Natural killer cell treated with Interleukin-12 subunit alpha and Interleukin-12 subunit beta and Interleukin-15 and Interleukin-18, amount 100 ng/mL, for 72 hours (primary cell): Measurements from ENCODE around the gene CGNL1. TPM values are rescaled to one million over a fixed set of nuclear protein-coding genes. Genes with fewer than 3 reads are reported as not detected.

Experiments used
- ATAC-seq, 2 donors: fragments of 150-1000 bp; cut with Tn5 transposase in 1 of 2; sonication (Bioruptor Pico), chemical (Tn5 transposase) in 1 of 2; 2 replicates each; pipeline ENCODE4 v1.10.0; 2021
- DNase-seq: peaks from one replicate; pipeline ENCODE4 v3.0.0; 2022; ENCODE audit warnings: low spot score
- H3K27ac Mint-ChIP-seq, 2 donors: 1 replicate in 1 of 2; 2 replicates in 1 of 2; pipeline ENCODE4 v1.8.0; 2022; ENCODE audit warnings: mixed read lengths in 2 of 2, mild to moderate bottlenecking in 1 of 2, moderate library complexity in 1 of 2
- H3K27me3 Mint-ChIP-seq, 2 donors: 1 replicate in 1 of 2; 2 replicates in 1 of 2; pipeline ENCODE4 v1.8.0; 2022; ENCODE audit warnings: mixed read lengths in 2 of 2
- H3K36me3 Mint-ChIP-seq: one replicate; pipeline ENCODE4 v1.8.0; 2022; ENCODE audit warnings: mixed read lengths
- H3K4me1 Mint-ChIP-seq, 2 donors: 1 replicate in 1 of 2; 2 replicates in 1 of 2; pipeline ENCODE4 v1.8.0; 2022; ENCODE audit warnings: low read depth in 2 of 2, mixed read lengths in 2 of 2, mild to moderate bottlenecking in 1 of 2
- H3K4me3 Mint-ChIP-seq: one replicate; pipeline ENCODE4 v1.8.0; 2022; ENCODE audit warnings: mixed read lengths
- H3K9me3 Mint-ChIP-seq: 2 replicates; pipeline ENCODE4 v1.8.0; 2022; ENCODE audit warnings: mixed read lengths
- total RNA-seq, 2 donors: library from RNA; stranded (reverse); gene quantifications; one replicate each; pipeline ENCODE4 v1.2.3, GENCODE V29; 2022

CGNL1 gene
- total RNA-seq, 2 donors from 2014 or later = not detected

DNA sequence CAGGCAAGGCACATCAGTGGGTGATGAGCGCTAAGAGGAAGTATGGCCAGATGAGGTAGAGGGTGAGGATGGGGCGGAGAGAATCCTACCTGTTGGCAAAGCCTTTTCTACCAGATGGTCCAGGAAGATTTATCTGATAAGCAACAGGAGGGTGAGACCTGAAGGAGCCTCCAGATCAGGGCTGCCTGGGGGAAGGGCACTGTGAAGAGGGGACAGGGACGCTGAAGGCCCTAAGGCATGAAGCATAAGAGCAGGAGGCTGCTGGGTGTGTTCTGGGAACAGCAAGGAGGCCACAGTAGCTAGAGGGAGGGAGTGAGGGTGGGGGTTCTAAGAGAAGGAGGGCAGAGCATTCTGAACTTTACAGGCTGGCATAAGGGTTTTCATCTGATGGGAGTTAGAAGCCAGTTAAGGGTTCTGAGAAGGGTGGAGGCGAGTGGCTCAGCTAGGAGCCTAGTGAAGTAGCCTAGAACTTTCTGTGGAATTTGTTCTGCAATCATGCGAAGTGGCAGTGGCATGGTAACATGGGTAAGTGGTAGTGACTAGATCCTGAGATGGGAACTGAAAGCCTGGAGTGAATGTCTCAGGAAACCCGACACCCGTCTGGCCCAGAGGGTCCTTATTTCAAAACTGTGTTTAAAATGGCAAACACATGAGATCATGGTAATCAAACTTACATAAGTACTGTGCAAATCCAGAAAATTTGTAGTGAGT, 29.9 kb downstream of the CGNL1 start:
- H3K9me3 Mint-ChIP-seq = no peaks in the 10 kb centered on the region
- H3K36me3 Mint-ChIP-seq = no peaks in the 10 kb centered on the region
- no peak overlapping the region for H3K27ac Mint-ChIP-seq
- peaks cover 13 to 32% of the 10 kb centered on the region in 2 donors for H3K27me3 Mint-ChIP-seq
- no peak overlapping the region for H3K4me3 Mint-ChIP-seq
- peak in 1 of 2 donors; percentile 17 for ATAC-seq
- H3K4me1 Mint-ChIP-seq = no peaks in the 10 kb centered on the region
- DNase-seq = no peak

DNA sequence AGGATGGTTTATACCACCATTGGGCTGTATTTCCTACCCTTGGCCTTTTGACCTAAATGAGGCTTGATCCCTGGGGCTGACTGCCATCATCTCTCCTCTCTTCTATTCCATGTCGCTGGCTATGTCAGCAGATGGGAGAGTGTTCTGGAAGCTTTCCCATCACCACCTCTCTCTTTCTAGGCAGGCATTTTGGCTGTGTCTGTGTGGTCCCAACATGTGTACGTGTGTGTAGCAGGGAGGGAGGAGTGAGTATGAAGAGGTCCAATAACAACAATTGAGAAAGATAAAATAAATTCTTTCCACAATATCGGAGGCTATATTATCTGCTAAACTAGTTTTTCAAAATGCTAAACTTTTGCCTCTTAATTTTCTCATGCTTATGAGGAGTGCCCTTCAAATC, 34.1 kb downstream of the CGNL1 start:
- Mint-ChIP-seq H3K27me3 (peaks cover 19 to 50% of the 10 kb centered on the region in 2 donors), H3K4me3 (no peak overlapping the region), H3K27ac (no peak overlapping the region), H3K9me3 (no peaks in the 10 kb centered on the region), H3K36me3 (no peaks in the 10 kb centered on the region), H3K4me1 (no peaks in the 10 kb centered on the region)
- DNase-seq (no peak), ATAC-seq (no peak)

DNA sequence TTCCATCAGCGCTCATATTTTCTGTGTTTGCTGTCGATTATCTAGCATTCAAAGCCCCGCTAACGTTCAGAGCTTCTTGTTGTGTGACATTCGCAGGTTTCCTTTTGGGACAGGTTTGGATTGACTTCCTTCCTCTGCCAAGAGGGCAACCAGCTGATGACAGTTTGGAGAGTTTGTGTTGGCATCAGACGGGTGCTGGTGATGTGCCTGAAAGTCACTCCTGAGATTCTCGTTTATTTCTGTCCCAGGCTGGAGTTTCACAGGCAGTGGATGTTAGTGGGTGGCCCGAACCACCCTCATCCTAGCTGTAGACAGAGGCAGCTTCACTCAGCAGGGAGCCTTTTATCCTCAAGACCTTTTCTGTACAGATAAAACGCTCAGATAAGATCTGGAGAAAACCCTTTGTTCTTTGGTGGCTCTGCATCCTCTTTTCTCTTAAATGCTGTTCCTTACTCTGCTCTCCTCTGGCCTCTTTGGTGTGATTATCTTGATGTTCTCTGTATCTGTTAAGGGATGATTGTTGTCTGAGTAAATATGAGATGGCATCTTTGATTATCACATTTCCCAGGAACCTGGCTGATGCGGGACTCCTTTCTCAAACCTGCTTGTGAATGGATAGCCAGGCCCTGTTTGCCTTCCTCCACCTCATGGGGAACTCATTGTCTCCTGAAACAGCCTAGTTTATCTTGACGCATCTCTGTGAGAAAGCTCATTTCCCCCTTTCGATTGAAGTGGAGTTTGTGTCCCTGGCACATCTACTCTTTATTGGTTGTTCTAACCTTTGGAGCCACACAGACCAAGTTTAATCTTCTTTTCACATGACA, 35.9 kb downstream of the CGNL1 start:
- Mint-ChIP-seq H3K4me3 (no peak overlapping the region), H3K9me3 (no peaks in the 10 kb centered on the region), H3K4me1 (no peaks in the 10 kb centered on the region), H3K36me3 (no peaks in the 10 kb centered on the region), H3K27ac (no peak overlapping the region), H3K27me3 (peaks cover 14 to 37% of the 10 kb centered on the region in 2 donors)
- ATAC-seq = no peak
- DNase-seq = no peak

DNA sequence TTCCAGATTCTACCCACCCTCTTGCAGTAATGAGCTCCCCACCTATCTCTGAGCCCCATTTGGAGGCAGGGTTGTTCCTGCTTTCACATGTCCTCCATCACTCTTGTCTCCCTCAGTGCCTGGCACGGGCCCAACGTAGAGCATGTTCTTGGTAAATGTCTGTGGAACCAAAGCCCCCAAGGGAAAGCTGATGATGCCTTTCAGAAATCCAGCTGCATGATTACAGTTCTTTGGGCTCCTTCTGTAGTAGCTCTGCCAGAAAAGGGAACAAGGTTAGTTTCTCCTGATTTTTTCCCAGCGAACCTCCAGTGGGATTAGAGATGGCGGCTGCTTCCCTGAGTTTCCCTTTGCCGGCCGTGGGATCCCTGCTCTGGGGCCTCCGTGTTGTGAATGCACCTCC, 39.3 kb downstream of the CGNL1 start:
- no peaks in the 10 kb centered on the region for H3K4me1 Mint-ChIP-seq
- DNase-seq = no peak
- H3K9me3 Mint-ChIP-seq = no peaks in the 10 kb centered on the region
- H3K4me3 Mint-ChIP-seq = no peak overlapping the region
- H3K27me3 Mint-ChIP-seq = peaks cover 8 to 41% of the 10 kb centered on the region in 2 donors
- no peak for ATAC-seq
- H3K27ac Mint-ChIP-seq = no peak overlapping the region
- H3K36me3 Mint-ChIP-seq = no peaks in the 10 kb centered on the region

DNA sequence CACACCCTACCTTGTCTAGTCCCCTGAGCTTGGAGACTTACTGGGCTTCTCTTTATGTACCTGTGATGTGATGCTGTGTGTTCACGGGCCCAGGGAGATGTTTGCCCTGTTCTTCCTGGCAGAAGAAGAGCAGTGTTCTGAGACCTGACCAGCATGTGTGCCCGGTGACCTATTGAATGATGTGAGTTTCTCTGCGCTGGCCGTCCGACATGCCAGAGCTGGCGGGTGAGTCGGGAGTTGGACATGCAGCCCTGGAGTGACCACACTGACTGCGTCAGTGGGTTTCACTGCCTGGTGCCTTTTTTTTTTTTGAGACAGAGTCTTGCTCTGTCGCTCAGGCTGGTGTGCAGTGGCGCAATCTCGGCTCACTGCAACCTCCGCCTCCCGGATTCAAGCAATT, 42.3 kb downstream of the CGNL1 start:
- no peak for ATAC-seq
- no peak overlapping the region for H3K4me3 Mint-ChIP-seq
- no peaks in the 10 kb centered on the region for H3K4me1 Mint-ChIP-seq
- H3K27ac Mint-ChIP-seq = no peak overlapping the region
- no peaks in the 10 kb centered on the region for H3K36me3 Mint-ChIP-seq
- peaks cover 3 to 49% of the 10 kb centered on the region in 2 donors for H3K27me3 Mint-ChIP-seq
- DNase-seq = no peak
- no peaks in the 10 kb centered on the region for H3K9me3 Mint-ChIP-seq

DNA sequence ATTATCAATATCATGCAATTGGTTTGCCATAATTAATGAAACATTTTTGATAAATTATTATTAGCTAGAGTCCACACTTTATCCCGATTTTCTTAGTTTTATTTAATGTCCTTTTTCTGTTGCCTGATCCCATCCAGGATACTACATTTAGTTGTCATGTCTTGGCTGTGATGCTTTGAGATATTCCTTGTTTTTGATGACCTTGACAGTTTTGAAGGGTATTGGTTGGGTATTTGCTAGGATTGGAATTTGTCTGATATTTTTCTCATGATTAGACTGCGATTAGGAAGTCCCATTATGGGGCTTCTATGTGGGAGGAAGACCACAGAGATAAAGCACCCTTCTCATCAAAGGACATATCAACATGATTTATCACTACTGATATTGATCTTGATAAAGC, 43.0 kb downstream of the CGNL1 start:
- no peak overlapping the region for H3K27ac Mint-ChIP-seq
- no peak for DNase-seq
- H3K4me1 Mint-ChIP-seq = no peaks in the 10 kb centered on the region
- H3K36me3 Mint-ChIP-seq = no peaks in the 10 kb centered on the region
- no peaks in the 10 kb centered on the region for H3K9me3 Mint-ChIP-seq
- H3K4me3 Mint-ChIP-seq = no peak overlapping the region
- no peak for ATAC-seq
- peaks cover 7 to 56% of the 10 kb centered on the region in 2 donors for H3K27me3 Mint-ChIP-seq

DNA sequence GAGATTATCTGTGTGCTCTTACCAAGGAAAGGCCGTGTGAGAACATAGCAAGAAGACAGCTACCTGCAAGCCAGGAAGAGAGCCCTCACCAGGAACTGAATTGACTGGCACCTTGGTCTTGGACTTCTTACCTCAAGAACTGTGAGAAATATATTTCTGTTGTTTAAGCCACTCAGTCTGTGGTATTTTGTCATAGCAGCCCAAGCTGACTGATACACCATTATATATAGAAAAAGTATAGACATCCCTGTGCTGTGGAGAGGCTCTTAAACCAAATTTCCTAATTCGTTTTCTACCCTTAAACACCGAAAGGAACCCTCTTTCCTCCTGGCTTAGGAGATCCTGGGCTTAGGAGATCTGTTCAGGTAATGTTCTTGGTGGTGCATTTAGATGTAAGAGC, 44.8 kb downstream of the CGNL1 start:
- Mint-ChIP-seq H3K27ac (no peak overlapping the region), H3K9me3 (no peaks in the 10 kb centered on the region), H3K4me3 (no peak overlapping the region), H3K36me3 (no peaks in the 10 kb centered on the region), H3K4me1 (no peaks in the 10 kb centered on the region), H3K27me3 (peaks cover 7 to 52% of the 10 kb centered on the region in 2 donors)
- no peak for DNase-seq
- ATAC-seq = no peak

DNA sequence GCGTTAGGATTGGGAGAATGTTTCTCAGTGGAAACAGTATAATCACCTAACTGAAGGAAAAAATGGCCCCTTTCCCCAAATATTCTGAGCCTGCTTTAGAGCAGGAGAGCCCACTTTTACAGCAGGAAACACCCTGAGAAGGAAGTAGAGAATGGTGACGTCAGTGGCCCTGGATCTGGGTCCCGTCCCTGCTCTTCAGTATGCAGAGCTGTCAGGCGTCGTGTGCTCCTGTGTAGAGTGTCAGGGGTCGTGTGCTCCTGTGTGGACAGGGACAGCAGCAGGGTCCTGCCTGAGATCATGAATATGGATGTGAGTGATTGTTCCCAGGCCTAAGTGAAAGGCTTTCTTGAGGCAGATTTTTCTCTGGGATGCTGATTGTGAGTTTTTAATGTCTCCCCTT, 45.2 kb downstream of the CGNL1 start:
- no peak overlapping the region for H3K4me3 Mint-ChIP-seq
- DNase-seq (no peak), ATAC-seq (no peak)
- H3K27ac Mint-ChIP-seq = no peak overlapping the region
- peaks cover 7 to 52% of the 10 kb centered on the region in 2 donors for H3K27me3 Mint-ChIP-seq
- H3K9me3 Mint-ChIP-seq = no peaks in the 10 kb centered on the region
- no peaks in the 10 kb centered on the region for H3K4me1 Mint-ChIP-seq
- H3K36me3 Mint-ChIP-seq = no peaks in the 10 kb centered on the region

DNA sequence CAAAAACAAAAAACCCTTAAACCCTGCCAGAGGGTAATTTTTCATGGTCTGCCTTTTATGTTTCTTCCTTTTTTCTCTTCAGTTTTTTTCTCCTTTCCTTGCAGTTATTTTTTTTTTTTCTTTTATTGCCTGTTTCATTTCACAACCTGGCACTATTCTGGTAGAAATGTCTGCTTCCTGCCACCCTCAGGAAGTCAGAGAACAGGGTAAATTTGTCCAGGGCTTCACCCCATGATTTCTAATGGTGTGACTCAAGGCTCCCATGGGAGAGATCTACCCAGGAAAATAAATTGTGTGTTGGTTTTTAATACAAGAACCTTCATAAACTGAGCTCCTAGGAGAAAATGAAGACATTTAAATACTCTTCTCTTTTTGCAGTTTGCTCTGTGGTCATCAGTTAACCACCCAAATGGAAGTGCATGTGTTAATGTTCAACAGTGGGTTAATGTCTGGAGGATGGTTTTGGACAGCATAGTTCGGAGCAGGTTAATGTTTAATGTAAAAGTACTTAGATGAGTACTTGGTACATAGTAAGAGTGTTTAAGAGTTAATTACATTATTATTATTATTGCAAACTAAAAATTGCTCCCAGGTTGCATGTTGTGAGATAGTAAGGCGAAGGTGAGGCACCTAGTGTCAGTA, 45.9 kb downstream of the CGNL1 start:
- no peaks in the 10 kb centered on the region for H3K36me3 Mint-ChIP-seq
- no peaks in the 10 kb centered on the region for H3K9me3 Mint-ChIP-seq
- DNase-seq = no peak
- no peak overlapping the region for H3K27ac Mint-ChIP-seq
- no peaks in the 10 kb centered on the region for H3K4me1 Mint-ChIP-seq
- H3K4me3 Mint-ChIP-seq = no peak overlapping the region
- H3K27me3 Mint-ChIP-seq = peaks cover 11 to 52% of the 10 kb centered on the region in 2 donors
- no peak for ATAC-seq

DNA sequence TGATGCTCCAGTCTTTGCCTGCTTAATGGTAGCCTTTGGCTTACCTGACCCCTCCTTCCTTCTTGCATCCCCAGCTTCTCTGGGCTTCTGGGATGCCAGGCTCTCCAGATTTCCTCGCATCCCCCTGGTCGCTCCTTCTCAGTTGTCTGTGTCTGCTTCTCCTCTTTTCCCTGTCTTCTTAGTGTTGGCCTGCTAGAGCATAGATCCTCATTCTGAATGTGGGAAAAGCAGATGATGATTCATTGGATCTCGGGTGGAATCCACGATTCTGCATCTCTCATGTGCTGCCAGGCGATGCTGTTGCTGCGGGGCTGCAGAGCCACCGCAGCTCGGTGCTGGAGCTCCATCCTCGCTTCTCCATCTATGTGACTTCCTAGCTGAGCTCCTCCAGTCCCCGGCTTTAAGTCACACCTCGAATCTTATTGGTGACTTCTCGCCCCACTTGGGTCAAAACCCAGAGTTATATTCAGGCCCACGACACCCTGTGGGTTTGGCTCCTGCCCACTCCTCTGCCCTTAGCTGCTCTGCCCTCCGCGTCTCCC, 47.4 kb downstream of the CGNL1 start:
- DNase-seq (no peak), ATAC-seq (peak in 1 of 2 donors; percentile 44)
- H3K27ac Mint-ChIP-seq = no peak overlapping the region
- no peak overlapping the region for H3K4me3 Mint-ChIP-seq
- H3K27me3 Mint-ChIP-seq = peaks cover 17 to 48% of the 10 kb centered on the region in 2 donors
- H3K36me3 Mint-ChIP-seq = no peaks in the 10 kb centered on the region
- no peaks in the 10 kb centered on the region for H3K9me3 Mint-ChIP-seq
- no peaks in the 10 kb centered on the region for H3K4me1 Mint-ChIP-seq

DNA sequence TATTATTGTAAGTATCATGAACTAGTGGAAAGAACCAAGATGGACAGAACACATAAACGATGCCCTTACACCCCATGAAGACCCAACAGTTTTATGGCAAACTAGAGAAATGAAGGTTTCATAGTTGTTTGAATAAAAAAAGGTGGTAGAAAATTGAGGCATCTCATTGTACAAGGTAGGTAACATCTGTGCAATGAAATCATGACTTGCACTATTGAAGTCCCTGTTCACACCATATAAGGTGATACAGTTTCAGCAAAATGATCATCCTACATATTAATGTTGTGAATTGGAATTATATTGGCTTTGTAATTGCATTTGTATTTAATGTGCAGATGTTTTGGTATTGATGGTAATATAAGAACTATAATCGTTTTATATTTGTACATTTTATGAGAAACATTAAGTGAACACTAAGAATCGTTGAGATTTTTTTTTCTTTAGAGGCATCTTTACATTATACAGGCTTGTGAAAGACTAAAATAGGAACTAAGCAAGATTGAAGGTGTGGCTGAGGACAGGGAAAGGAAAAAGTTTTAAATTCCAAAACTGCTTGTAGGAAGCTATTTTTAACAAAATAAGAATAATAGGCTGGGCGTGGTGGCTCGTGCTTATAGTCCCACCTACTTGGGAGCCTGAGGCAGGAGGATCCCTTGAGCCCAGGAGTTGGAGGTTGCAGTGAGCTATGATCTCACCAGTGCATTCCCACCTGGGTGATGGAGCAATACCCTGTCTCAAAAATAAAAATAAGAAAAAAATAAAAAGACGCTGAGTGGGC, 48.5 kb downstream of the CGNL1 start:
- no peak for ATAC-seq
- H3K4me3 Mint-ChIP-seq = no peak overlapping the region
- H3K4me1 Mint-ChIP-seq = no peaks in the 10 kb centered on the region
- no peaks in the 10 kb centered on the region for H3K36me3 Mint-ChIP-seq
- no peaks in the 10 kb centered on the region for H3K9me3 Mint-ChIP-seq
- H3K27me3 Mint-ChIP-seq = peaks cover 17 to 47% of the 10 kb centered on the region in 2 donors
- no peak overlapping the region for H3K27ac Mint-ChIP-seq
- DNase-seq = no peak

DNA sequence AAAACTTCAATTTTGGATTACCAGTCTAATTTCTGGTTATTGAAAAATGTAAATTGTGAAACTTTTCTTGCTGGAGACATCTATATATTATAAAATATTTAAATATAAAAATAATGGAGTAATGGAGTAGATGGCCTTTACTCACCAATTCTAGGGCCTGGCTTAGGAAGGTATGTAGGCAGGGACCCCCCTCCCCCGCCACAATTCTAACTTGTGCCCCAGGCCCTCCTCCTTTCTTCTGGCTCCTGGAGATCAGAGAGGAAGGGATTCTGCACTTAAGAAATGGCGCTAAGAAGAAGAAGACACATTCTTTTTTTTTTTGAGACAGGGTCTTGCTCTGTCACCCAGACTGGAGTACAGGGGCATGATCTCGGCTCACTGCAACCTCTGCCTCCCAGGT, 49.5 kb downstream of the CGNL1 start:
- H3K9me3 Mint-ChIP-seq = no peaks in the 10 kb centered on the region
- H3K4me3 Mint-ChIP-seq = no peak overlapping the region
- H3K27me3 Mint-ChIP-seq = peaks cover 17 to 47% of the 10 kb centered on the region in 2 donors
- no peaks in the 10 kb centered on the region for H3K4me1 Mint-ChIP-seq
- no peaks in the 10 kb centered on the region for H3K36me3 Mint-ChIP-seq
- no peak overlapping the region for H3K27ac Mint-ChIP-seq
- ATAC-seq = no peak
- DNase-seq = no peak

DNA sequence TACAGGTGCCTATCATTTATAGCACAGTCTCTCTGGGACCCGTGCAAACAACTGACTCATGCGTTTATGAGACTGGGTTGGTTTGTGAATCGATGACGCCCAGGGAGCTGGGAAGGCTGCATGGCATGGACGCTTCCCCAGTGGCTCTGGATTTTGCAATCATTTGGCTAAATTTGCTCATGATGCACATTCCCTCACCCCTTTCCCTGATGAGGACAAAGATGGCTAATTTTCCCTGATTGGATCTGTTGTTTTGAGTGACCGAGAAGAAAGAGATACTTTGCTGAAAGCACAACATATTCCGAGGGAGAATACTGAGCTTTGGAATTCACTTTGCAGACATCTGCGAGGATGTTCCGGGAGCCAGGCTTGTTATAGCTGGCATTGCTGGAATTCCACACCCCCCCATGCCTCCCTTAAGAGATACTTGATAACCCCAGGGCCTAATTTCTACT, 51.1 kb downstream of the CGNL1 start:
- Mint-ChIP-seq H3K27me3 (peaks cover 18 to 47% of the 10 kb centered on the region in 2 donors), H3K4me1 (no peaks in the 10 kb centered on the region), H3K4me3 (no peak overlapping the region), H3K27ac (no peak overlapping the region), H3K36me3 (no peaks in the 10 kb centered on the region), H3K9me3 (no peaks in the 10 kb centered on the region)
- DNase-seq (no peak), ATAC-seq (no peak)
